Islet precursor cell (in vitro differentiated cells): ENCODE measurements around the gene HMCN1.
"Not testable (repeated sequence)": the region's sequence is repeated elsewhere in the genome, so short reads cannot be mapped to it uniquely, and the experiment has no call there.

Source experiments
- DNase-seq: peaks from one replicate; pipeline ENCODE4 v3.0.0-alpha.2; 2018

The HMCN1 gene

GRCh38 chr1:185860311-185860710 lies 126.1 kb downstream of the HMCN1 start:
- DNase-seq, result no peak

- DNase-seq, result no peak
Observed at GRCh38 chr1:185860859-185861258, 126.7 kb downstream of the HMCN1 start.

DNA sequence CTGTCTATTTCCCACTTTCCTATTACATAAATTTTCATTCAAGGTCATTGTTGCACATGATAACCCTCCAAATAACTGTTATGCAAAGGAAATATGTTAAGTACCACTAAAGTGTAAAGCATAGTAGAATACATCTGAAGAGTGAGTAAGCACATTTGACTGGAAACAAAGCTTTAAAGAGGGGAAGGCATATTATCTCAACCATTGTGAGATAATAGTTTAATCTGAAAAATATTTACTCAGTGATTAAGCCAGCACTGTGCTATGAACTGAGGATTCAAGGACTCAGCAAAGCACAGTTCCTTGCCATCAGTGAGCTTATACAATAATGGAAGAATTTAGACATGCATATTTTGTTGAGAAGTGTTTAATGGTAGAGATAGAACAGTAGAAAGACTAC lies 127.4 kb downstream of the HMCN1 start:
- DNase-seq, result no peak

GRCh38 chr1:185862235-185862634 lies 128.0 kb downstream of the HMCN1 start:
- DNase-seq, result no peak

GRCh38 chr1:185864331-185864730 lies 130.1 kb downstream of the HMCN1 start:
- DNase-seq, result no peak

GRCh38 chr1:185864889-185865517 lies 130.8 kb downstream of the HMCN1 start:
- DNase-seq, result no peak

DNA sequence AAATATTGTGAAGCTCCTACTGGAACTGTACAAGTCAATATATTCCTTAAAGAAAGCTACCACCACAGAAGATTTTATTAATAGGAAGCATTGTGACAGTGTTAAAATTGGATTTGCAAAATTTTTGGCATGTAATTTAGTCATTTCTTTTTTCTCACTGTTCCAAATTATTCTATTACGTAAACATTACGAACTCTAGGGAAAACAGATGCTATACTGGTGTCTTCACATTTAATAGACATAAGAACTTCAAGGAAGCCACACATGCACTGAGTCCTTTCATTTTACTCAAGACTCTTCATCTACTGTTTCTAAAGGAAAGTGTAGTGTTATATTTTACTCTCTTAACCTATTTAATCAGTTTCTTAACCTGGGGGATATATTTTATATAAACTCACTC lies 135.4 kb downstream of the HMCN1 start:
- DNase-seq, result no peak

DNA sequence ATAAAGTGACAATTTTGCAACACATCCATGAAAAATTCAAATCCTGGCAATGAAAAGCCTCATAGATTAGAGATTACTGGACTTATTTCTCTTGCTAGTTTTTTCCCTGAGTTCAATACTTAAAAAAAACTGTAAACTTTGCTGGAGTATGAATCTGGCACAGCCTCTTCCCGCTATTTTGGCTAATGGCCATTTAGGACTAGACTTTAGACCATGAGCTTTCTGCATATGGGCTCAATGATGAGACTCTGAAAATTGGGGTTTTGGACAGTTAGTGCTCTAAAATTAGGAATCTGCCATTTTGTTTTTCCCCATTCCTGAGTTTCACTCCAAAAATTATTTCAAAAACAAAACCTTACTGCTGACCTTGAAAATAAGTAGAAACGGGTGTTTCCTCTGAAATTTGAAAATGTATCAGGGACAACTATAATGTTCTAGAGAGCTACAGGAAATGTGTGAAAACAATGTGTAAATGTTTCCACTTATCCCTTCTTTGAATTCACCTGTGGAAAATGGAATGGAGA lies 137.5 kb downstream of the HMCN1 start:
- no peak for DNase-seq

DNA sequence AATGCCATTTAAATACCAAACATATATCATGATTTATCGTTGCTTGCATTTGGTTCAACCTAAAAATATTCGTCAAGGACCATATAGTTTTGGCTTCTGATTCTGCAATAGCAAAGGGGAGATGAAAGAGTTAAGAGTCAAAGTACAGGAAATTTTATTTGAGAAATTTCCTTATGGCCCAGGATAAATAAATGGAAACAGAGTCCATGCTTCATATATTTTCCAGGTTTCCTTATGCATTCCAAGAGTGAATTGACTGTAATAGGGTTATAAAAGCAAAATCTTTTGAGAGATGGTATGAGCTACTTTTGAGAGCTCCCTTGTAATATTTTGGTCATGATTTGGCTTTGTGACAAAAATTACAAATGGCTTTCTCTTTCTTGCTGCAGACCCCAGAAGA lies 140.1 kb downstream of the HMCN1 start:
- DNase-seq, result no peak

DNA sequence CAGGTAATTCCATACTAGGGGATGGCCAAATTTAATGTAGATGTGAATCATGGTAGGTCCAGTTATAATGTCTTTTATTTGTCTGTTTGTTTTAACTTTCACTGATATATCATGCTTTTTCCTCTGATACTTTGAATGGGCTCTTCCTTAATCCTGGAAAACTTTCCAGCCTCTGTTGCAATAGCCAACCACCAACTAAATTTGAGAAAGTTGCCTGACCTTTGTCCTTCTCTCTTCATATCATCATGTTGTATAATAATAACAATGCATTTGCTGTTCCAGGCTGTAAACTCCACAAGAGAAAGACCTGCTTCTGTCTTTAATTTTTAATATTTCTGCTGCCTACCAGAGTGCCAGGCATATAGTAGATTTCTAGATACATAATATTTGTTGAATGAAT lies 146.1 kb downstream of the HMCN1 start:
- no peak for DNase-seq

GRCh38 chr1:185880779-185881333 lies 146.7 kb downstream of the HMCN1 start:
- DNase-seq, result no peak

DNA sequence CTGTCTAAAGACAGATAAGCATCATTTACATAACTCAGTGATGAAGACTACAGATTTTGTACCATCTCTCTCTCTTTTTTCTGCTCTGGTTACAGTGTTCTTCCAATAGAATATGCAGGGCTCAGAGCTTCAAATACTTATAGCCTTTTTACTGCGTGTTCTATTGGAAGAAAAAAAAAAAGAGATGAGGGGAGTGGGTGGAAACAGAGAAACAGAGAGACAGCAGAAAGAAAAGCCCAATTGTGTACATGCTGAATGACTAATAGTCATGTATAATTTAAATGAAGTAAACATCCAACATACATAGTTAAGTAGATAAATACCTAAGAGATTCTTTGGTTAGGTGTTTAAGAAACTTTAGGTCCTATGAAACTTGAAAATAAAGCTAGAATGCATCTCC lies 151.9 kb downstream of the HMCN1 start:
- no peak for DNase-seq

GRCh38 chr1:185886671-185887070 lies 152.5 kb downstream of the HMCN1 start:
- DNase-seq, result no peak

- not testable (repeated sequence) for DNase-seq
Observed at GRCh38 chr1:185892831-185893403, 158.7 kb downstream of the HMCN1 start.

GRCh38 chr1:185894791-185895190 lies 160.6 kb downstream of the HMCN1 start:
- no peak for DNase-seq

DNA sequence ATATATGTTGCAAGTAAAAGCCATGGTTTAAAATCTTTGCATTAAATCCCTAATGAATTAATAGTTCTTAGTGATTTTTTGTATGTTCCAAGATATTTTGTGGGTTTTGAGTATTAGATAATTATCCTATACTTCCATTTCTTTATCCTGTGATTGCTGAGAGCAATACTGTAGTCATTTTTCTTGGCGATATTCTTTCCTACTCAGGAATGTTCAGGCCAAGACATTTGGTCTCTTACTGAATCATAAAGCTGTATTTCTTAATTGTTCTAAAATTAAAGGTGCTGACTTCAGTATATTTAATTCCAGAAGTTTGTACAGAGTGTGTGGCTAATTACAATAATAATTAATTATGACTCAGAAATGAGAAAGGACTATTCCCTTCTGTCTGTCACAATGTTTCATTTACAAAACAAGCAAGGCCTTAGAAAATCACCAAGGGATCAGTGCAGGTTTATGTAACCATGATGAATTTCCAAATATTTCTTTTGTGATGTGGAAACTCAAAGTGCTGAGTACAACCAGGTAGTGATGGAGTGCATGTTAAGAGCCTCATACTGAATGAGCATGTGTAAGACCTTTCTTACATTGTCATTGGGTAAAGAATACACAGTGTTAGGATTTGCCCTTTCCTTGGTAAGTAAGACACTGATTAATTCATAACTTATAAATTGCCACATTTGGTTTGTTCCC lies 161.2 kb downstream of the HMCN1 start:
- no peak for DNase-seq

DNA sequence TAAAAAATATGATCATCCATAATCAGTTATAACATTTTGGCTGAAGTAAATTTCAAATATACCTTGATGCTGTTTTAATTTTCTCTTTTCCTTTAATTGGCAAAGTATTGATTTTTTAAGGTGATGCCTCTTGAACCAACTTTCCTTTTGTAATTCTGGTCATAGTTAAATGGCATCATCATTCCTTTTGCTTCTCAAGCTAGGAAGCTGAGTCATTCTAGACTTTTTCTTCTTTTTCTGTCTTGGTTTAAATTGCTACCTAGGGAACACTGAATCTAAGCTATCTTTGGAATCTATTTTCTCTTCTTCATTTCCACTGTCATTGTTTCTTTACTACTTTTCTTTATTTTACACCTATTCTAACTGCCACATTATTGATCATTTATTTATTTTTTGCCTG lies 162.7 kb downstream of the HMCN1 start:
- DNase-seq, result no peak

DNA sequence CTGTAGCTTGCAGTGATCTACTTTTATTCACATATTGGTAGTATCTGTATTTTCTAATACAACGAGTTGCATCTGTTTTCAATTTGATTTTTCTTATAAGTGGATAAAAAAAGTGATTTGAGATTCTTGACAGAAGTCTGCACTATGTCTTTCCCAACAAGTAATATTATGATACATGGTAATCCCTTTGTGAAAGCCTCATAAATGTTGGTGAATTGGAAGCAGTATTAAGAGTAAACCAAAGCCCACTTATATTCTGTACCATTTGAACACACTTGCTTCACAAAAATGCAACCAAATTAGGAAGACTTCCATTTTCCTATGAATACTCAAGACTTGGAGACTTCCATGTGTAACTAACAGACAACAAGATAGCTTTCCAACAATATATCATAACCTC lies 172.0 kb downstream of the HMCN1 start:
- no peak for DNase-seq

DNA sequence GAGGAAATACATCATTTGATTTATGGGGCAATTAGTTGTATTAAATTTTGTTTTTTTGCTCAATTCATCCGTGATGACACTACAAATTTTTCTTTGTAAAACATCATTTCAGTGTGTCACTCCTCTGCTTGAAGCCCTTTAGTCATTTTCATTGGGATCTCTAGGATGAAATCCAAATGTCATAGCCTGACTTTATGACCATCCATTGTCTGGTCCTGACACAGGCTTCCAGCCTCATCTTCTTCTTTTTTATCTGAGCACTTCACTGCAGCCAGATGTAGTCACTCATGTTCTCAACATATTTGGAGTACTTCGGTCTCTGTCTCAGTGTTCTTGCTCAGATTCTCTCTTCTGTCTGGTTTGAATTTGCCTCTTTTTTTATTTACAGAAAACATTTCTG lies 173.1 kb downstream of the HMCN1 start:
- no peak for DNase-seq

DNA sequence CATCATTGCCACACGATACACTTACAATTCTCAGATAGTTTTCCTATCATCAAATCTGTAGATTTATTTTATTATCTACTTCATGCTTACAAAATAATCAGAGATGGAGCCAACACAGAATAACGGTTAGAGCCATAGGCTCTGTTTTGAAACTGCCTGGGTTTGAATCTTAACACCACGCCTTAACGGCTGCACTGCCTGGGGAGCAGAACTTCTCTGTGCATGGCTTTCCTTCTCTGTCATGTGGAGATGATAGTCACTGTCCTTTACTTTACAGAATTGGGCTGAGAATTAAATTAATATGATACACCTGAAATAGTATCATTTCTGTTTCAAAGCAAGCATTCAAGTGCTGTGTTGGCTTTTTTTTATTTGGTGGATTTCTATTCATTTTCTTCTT lies 177.8 kb downstream of the HMCN1 start:
- DNase-seq, result no peak

DNA sequence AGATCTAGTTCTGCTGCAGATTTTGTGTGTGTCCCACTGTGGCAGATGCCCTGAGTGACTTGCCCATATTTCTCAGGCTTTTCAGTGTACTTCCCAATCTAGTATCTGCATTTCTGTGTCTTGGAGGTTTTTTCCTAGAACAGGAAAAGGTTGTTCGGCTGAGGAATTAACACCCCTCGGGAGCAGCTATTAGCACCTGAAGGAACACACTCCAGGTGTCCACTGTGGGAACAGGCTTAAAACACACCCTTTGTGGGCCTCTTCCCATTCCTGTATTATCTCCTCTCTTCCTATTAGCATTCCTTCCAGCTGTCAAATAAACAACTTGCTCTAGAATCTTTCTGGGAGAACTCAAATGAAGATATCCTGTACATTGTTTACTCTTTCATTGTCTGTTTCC lies 178.3 kb downstream of the HMCN1 start:
- DNase-seq, result no peak

DNA sequence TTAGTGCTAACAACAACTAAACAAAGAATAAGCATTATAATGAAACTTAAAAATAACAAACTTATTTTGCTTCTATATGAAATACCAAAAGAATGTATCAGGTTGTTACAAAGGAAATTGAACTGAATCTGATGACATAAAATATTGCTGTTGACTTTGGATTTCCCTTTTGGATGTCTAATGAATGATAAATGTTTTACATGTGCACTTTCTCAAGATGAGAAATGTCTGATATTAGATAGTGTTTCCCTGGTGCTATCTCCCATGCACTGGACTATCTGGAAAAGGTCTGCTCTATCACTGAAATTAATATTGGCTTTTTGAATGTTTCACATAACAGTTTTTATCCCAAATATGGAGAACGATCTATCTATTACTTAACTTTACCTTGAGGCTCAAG lies 179.9 kb downstream of the HMCN1 start:
- DNase-seq, result no peak

DNA sequence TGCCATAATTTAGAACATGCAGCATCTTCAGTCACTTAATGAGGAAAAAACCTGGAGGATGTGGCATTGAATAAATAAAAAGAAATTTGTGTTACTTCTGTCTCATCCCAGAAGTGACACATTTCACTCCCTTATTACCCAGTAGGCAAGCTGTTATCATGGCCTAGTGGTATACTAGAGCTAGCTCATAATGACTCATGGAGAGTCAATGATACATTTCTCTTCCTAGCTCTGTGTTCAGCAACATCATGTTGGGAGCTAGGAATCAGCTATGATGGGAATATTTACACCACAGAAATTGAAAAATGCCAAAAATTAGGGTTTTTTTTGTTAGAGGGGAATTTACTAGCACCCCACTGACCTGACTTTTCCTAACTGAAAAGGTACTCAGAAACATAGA lies 182.7 kb downstream of the HMCN1 start:
- no peak for DNase-seq

GRCh38 chr1:185917646-185918045 lies 183.5 kb downstream of the HMCN1 start:
- DNase-seq, result peak; percentile 76
